ENCODE data around the gene ELANE.

The ELANE gene

GRCh38 chr19:852136-853013 lies at the start of gene ELANE:
TSS of gene ELANE (plus strand) at chr19:852303. CDS start at chr19:852329, 26 bp downstream.
- DNase-seq (ENCODE audit: low read depth): no peak
- no peak within 1 kb of the TSS for H3K4me3 ChIP-seq (ENCODE audit: low read depth, low read length)
- TF ChIP-seq CTCF (conservative IDR thresholded peaks at IDR 0.05; ENCODE audit: low read depth, low read length): no peak

DNA sequence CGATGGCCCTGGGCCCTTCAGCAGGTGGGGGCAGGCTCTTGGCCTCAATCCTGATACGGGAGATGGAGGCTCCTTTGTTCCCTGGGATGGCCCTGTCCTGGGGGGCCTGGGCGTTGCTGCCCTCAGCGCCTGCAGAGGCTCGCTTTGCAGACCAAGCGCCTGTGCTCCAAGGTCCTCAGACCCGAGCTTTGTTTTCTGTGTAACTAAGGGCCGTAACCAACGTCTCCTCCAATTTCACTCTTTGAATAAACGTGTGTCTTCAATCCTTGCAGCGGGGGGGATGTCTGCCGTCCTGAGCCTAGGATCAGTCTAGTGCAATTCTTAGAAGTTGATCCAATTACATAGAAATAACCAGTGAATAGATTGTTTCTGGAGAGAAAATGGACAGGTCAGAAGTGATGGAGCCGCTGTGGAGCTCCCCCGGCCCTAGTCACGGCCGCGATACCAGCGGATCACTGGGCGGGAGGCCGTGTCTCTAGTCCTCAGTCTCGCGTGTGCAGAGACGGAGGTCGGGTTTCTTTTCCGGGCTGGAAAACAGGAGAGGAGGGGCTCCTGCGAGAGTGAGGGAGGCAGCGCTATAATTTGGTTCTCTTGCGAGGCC lies 49.5 kb upstream of the ELANE start:
- TF ChIP-seq CTCF (conservative IDR thresholded peaks at IDR 0.05; ENCODE audit: low read depth, low read length): no peak
- peak overlapping the region; percentile 28 for H3K4me3 ChIP-seq (ENCODE audit: low read depth, low read length)
- DNase-seq (ENCODE audit: low read depth): peak; percentile 81

DNA sequence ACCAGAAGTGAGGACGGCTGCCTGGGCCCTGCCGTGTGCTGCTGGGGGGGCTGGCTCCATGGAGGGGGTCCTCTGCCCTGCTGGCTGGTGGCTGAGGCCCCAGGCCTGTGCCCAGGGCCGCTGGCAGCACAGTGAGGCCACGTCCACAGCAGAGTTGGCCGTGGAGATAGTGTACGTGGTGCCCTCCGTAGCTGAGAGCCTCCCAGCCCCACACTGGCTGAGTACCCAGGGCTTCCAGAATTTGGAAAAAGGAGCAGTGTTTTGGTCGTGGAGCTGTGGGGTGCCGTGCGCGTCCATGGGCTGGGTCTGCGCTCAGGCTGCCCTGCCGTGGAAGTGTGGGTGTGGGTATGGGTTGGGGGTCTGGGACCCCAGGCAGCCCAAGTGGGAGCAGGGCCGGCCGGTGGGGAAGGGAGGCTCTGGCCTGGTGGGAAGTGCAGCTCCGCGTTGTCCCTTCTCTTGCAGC lies 49.0 kb upstream of the ELANE start:
- TF ChIP-seq CTCF (conservative IDR thresholded peaks at IDR 0.05; ENCODE audit: low read depth, low read length): no peak
- DNase-seq (ENCODE audit: low read depth): no peak
- H3K4me3 ChIP-seq (ENCODE audit: low read depth, low read length): no peak overlapping the region

- H3K4me3 ChIP-seq (ENCODE audit: low read depth, low read length): no peak overlapping the region
- DNase-seq (ENCODE audit: low read depth): no peak
- TF ChIP-seq CTCF (conservative IDR thresholded peaks at IDR 0.05; ENCODE audit: low read depth, low read length): no peak
Observed at GRCh38 chr19:803686-804418, 48.3 kb upstream of the ELANE start.

GRCh38 chr19:804419-805165 lies 47.5 kb upstream of the ELANE start:
- no peak for TF ChIP-seq CTCF (conservative IDR thresholded peaks at IDR 0.05; ENCODE audit: low read depth, low read length)
- DNase-seq (ENCODE audit: low read depth): no peak
- no peak overlapping the region for H3K4me3 ChIP-seq (ENCODE audit: low read depth, low read length)

GRCh38 chr19:805166-805551 lies 46.9 kb upstream of the ELANE start:
- no peak for DNase-seq (ENCODE audit: low read depth)
- TF ChIP-seq CTCF (conservative IDR thresholded peaks at IDR 0.05; ENCODE audit: low read depth, low read length): no peak
- no peak overlapping the region for H3K4me3 ChIP-seq (ENCODE audit: low read depth, low read length)
